ENCODE measurements around the gene TSHZ1.

TSHZ1 gene

GRCh38 chr18:75207310-75208154, 3.1 kb upstream of the TSHZ1 start:
- H3K36me3 ChIP-seq (ENCODE audit: insufficient read depth, low read length), result no peaks in the 10 kb centered on the region
- peak overlapping the region; percentile 99 for H2AFZ ChIP-seq (ENCODE audit: low read depth, low read length)
- peaks cover 35% of the 10 kb centered on the region for H3K4me1 ChIP-seq (ENCODE audit: insufficient read depth, low read length)
- H3K9me3 ChIP-seq (ENCODE audit: low read length), result no peaks in the 10 kb centered on the region
- no peaks in the 10 kb centered on the region for H3K27me3 ChIP-seq (ENCODE audit: insufficient read depth, low read length)
- H3K4me3 ChIP-seq (ENCODE audit: low read length), result peak overlapping the region; percentile 69

- Histone ChIP-seq H3K36me3 (ENCODE audit: insufficient read depth, low read length) (no peaks in the 10 kb centered on the region), H3K9me3 (ENCODE audit: low read length) (no peaks in the 10 kb centered on the region), H3K27me3 (ENCODE audit: insufficient read depth, low read length) (no peaks in the 10 kb centered on the region), H2AFZ (ENCODE audit: low read depth, low read length) (peak overlapping the region; percentile 99), H3K4me3 (ENCODE audit: low read length) (peak overlapping the region; percentile 69), H3K4me1 (ENCODE audit: insufficient read depth, low read length) (peaks cover 43% of the 10 kb centered on the region)
Observed at GRCh38 chr18:75208155-75208835, 2.3 kb upstream of the TSHZ1 start.

- Histone ChIP-seq H3K27me3 (ENCODE audit: insufficient read depth, low read length) (no peaks in the 10 kb centered on the region), H3K9me3 (ENCODE audit: low read length) (no peaks in the 10 kb centered on the region), H3K4me1 (ENCODE audit: insufficient read depth, low read length) (peaks cover 47% of the 10 kb centered on the region), H3K4me3 (ENCODE audit: low read length) (peak overlapping the region; percentile 69), H2AFZ (ENCODE audit: low read depth, low read length) (peak overlapping the region; percentile 99), H3K36me3 (ENCODE audit: insufficient read depth, low read length) (no peaks in the 10 kb centered on the region)
Observed at GRCh38 chr18:75208836-75209128, 1.8 kb upstream of the TSHZ1 start.

- Histone ChIP-seq H3K27me3 (ENCODE audit: insufficient read depth, low read length) (no peaks in the 10 kb centered on the region), H3K4me3 (ENCODE audit: low read length) (peak within 1 kb of the TSS; percentile 69), H3K9me3 (ENCODE audit: low read length) (no peaks in the 10 kb centered on the region), H3K36me3 (ENCODE audit: insufficient read depth, low read length) (no peaks in the 10 kb centered on the region), H3K4me1 (ENCODE audit: insufficient read depth, low read length) (peaks cover 44% of the 10 kb centered on the region), H2AFZ (ENCODE audit: low read depth, low read length) (peak within 1 kb of the TSS; percentile 99)
Observed at GRCh38 chr18:75209129-75209950, 1.3 kb upstream of the TSHZ1 start, which contains the start of gene PTGR3. TSS of gene PTGR3 (minus strand) at chr18:75209139. CDS start at chr18:75209058, 81 bp downstream.

- Histone ChIP-seq H3K9me3 (ENCODE audit: low read length) (no peaks in the 10 kb centered on the region), H3K4me3 (ENCODE audit: low read length) (peak overlapping the region; percentile 69), H2AFZ (ENCODE audit: low read depth, low read length) (peak overlapping the region; percentile 99), H3K27me3 (ENCODE audit: insufficient read depth, low read length) (no peaks in the 10 kb centered on the region), H3K4me1 (ENCODE audit: insufficient read depth, low read length) (peaks cover 44% of the 10 kb centered on the region), H3K36me3 (ENCODE audit: insufficient read depth, low read length) (no peaks in the 10 kb centered on the region)
Observed at GRCh38 chr18:75209951-75210258, 692 bp upstream of the TSHZ1 start.

DNA sequence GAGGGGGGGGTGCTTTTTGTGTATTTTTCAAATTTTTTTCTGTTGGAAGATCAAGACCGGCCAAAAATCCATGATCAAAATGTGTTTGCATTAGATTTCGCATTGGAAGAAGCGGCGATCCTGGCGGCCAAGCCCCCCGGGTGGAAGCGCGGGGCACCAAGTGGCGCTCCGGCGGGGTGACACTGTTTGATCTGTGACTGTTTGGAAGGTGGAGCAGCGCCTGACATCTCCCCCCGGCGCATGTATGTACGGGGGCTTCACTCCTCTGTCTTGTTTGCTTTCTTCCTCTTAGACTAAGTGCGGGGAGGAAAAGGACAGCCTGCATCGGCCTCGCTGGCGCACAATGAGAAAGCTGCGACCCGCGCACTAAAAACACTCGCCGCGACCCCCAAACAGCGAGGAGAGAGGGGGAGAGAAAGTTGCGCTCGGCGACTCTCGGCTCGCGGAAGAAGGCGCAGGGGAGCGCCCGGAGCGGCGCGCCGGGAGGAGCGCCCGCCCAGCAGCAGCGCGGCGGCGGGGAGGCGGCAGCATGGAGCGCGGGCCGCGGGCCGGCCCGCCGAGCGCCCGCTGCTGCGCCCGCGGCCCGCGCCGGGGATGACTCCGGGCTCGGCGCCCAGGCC, 515 bp downstream of the TSHZ1 start:
- H3K27me3 ChIP-seq (ENCODE audit: insufficient read depth, low read length), result no peaks in the 10 kb centered on the region

GRCh38 chr18:75211626-75211952, 992 bp downstream of the TSHZ1 start:
- Histone ChIP-seq H3K27me3 (ENCODE audit: insufficient read depth, low read length) (no peaks in the 10 kb centered on the region), H3K4me3 (ENCODE audit: low read length) (peak overlapping the region; percentile 55), H3K36me3 (ENCODE audit: insufficient read depth, low read length) (no peaks in the 10 kb centered on the region), H3K4me1 (ENCODE audit: insufficient read depth, low read length) (peaks cover 36% of the 10 kb centered on the region), H2AFZ (ENCODE audit: low read depth, low read length) (peak overlapping the region; percentile 50), H3K9me3 (ENCODE audit: low read length) (no peaks in the 10 kb centered on the region)

More for the DNA sequence above, 515 bp downstream of the TSHZ1 start:
- no peaks in the 10 kb centered on the region for H3K36me3 ChIP-seq (ENCODE audit: insufficient read depth, low read length)
- H3K4me1 ChIP-seq (ENCODE audit: insufficient read depth, low read length), result peaks cover 39% of the 10 kb centered on the region
- H3K4me3 ChIP-seq (ENCODE audit: low read length), result peak overlapping the region; percentile 69
- H2AFZ ChIP-seq (ENCODE audit: low read depth, low read length), result peak overlapping the region; percentile 60
- no peaks in the 10 kb centered on the region for H3K9me3 ChIP-seq (ENCODE audit: low read length)

GRCh38 chr18:75211953-75212750, 1.6 kb downstream of the TSHZ1 start:
- peak overlapping the region; percentile 55 for H3K4me3 ChIP-seq (ENCODE audit: low read length)

GRCh38 chr18:75212751-75213090, 2.1 kb downstream of the TSHZ1 start:
- no peaks in the 10 kb centered on the region for H3K9me3 ChIP-seq (ENCODE audit: low read length)
- peaks cover 25% of the 10 kb centered on the region for H3K4me1 ChIP-seq (ENCODE audit: insufficient read depth, low read length)
- no peaks in the 10 kb centered on the region for H3K27me3 ChIP-seq (ENCODE audit: insufficient read depth, low read length)
- no peaks in the 10 kb centered on the region for H3K36me3 ChIP-seq (ENCODE audit: insufficient read depth, low read length)
- H3K4me3 ChIP-seq (ENCODE audit: low read length), result peak overlapping the region; percentile 55
- H2AFZ ChIP-seq (ENCODE audit: low read depth, low read length), result no peak overlapping the region

More at GRCh38 chr18:75211953-75212750, 1.6 kb downstream of the TSHZ1 start:
- peak overlapping the region; percentile 50 for H2AFZ ChIP-seq (ENCODE audit: low read depth, low read length)
- H3K4me1 ChIP-seq (ENCODE audit: insufficient read depth, low read length), result peaks cover 31% of the 10 kb centered on the region
- H3K27me3 ChIP-seq (ENCODE audit: insufficient read depth, low read length), result no peaks in the 10 kb centered on the region
- no peaks in the 10 kb centered on the region for H3K36me3 ChIP-seq (ENCODE audit: insufficient read depth, low read length)
- H3K9me3 ChIP-seq (ENCODE audit: low read length), result no peaks in the 10 kb centered on the region

GRCh38 chr18:75213611-75214331, 3.2 kb downstream of the TSHZ1 start:
- H3K4me3 ChIP-seq (ENCODE audit: low read length), result no peak overlapping the region
- H2AFZ ChIP-seq (ENCODE audit: low read depth, low read length), result no peak overlapping the region
- H3K9me3 ChIP-seq (ENCODE audit: low read length), result no peaks in the 10 kb centered on the region
- no peaks in the 10 kb centered on the region for H3K36me3 ChIP-seq (ENCODE audit: insufficient read depth, low read length)
- H3K27me3 ChIP-seq (ENCODE audit: insufficient read depth, low read length), result no peaks in the 10 kb centered on the region
- peaks cover 21% of the 10 kb centered on the region for H3K4me1 ChIP-seq (ENCODE audit: insufficient read depth, low read length)

GRCh38 chr18:75214332-75214690, 3.7 kb downstream of the TSHZ1 start:
- Histone ChIP-seq H3K4me1 (ENCODE audit: insufficient read depth, low read length) (peaks cover 21% of the 10 kb centered on the region), H3K4me3 (ENCODE audit: low read length) (no peak overlapping the region), H2AFZ (ENCODE audit: low read depth, low read length) (no peak overlapping the region), H3K27me3 (ENCODE audit: insufficient read depth, low read length) (no peaks in the 10 kb centered on the region), H3K36me3 (ENCODE audit: insufficient read depth, low read length) (no peaks in the 10 kb centered on the region), H3K9me3 (ENCODE audit: low read length) (no peaks in the 10 kb centered on the region)
